ENCODE results near the gene FILIP1. TPM values are rescaled to one million over a fixed set of nuclear protein-coding genes. Genes with fewer than 3 reads are reported as not detected.

FILIP1 gene
- total RNA-seq, 1 experiment from 2014 or later: 2.9 TPM

DNA sequence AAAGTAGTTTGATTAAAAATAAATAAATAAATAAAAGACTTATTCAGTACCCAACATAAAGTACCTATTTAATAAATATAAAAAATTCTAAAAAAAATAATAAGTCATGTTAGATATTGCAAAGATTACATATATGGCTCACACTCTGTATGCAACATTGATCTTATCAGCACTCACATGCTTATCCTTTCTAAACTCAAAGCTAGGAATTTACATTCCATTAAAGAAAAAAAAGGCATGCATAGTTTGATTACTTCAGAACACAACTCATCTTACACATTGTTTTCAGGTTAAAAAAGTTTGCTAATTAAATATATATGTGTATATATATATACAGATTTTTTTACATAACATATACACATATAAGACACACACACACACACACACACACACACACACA lies 96.4 kb downstream of the FILIP1 start:
- POLR2A ChIA-PET: no interaction called here
- H3K9me3 Mint-ChIP-seq: no peaks in the 10 kb centered on the region
- CTCF ChIA-PET: no interaction called here
- ATAC-seq (no peak), DNase-seq (ENCODE audit: low spot score) (no peak)
- no peaks in the 10 kb centered on the region for H3K36me3 Mint-ChIP-seq
- no peak overlapping the region for H3K4me3 Mint-ChIP-seq
- TF ChIP-seq, protein P1, sequence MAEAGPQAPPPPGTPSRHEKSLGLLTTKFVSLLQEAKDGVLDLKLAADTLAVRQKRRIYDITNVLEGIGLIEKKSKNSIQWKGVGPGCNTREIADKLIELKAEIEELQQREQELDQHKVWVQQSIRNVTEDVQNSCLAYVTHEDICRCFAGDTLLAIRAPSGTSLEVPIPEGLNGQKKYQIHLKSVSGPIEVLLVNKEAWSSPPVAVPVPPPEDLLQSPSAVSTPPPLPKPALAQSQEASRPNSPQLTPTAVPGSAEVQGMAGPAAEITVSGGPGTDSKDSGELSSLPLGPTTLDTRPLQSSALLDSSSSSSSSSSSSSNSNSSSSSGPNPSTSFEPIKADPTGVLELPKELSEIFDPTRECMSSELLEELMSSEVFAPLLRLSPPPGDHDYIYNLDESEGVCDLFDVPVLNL (CRISPR knock-in tag; IDR thresholded peaks at IDR 0.05; ENCODE audit: borderline replicate concordance, low read depth): no peak
- TF ChIP-seq, protein P2, sequence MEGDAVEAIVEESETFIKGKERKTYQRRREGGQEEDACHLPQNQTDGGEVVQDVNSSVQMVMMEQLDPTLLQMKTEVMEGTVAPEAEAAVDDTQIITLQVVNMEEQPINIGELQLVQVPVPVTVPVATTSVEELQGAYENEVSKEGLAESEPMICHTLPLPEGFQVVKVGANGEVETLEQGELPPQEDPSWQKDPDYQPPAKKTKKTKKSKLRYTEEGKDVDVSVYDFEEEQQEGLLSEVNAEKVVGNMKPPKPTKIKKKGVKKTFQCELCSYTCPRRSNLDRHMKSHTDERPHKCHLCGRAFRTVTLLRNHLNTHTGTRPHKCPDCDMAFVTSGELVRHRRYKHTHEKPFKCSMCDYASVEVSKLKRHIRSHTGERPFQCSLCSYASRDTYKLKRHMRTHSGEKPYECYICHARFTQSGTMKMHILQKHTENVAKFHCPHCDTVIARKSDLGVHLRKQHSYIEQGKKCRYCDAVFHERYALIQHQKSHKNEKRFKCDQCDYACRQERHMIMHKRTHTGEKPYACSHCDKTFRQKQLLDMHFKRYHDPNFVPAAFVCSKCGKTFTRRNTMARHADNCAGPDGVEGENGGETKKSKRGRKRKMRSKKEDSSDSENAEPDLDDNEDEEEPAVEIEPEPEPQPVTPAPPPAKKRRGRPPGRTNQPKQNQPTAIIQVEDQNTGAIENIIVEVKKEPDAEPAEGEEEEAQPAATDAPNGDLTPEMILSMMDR (IDR thresholded peaks at IDR 0.05): no peak
- TF ChIP-seq SMAD4 (CRISPR knock-in tag; IDR thresholded peaks at IDR 0.05): no peak
- no peak for TF ChIP-seq STAT6 (CRISPR knock-in tag; conservative IDR thresholded peaks at IDR 0.05; ENCODE audit: low read depth)
- no peak for TF ChIP-seq ZNF317 (CRISPR knock-in tag; IDR thresholded peaks at IDR 0.05; ENCODE audit: borderline replicate concordance, low read depth)
- no peak for TF ChIP-seq IRF2 (CRISPR knock-in tag; IDR thresholded peaks at IDR 0.05; ENCODE audit: borderline replicate concordance, low read depth)
- TF ChIP-seq ATF1 (CRISPR knock-in tag; IDR thresholded peaks at IDR 0.05): no peak
- TF ChIP-seq CREB1 (CRISPR knock-in tag; IDR thresholded peaks at IDR 0.05): no peak
- no peak for TF ChIP-seq IRF1 (CRISPR knock-in tag; IDR thresholded peaks at IDR 0.05)
- no peak for TF ChIP-seq ZNF219 (CRISPR knock-in tag; IDR thresholded peaks at IDR 0.05; ENCODE audit: borderline replicate concordance)
- TF ChIP-seq, protein P3, sequence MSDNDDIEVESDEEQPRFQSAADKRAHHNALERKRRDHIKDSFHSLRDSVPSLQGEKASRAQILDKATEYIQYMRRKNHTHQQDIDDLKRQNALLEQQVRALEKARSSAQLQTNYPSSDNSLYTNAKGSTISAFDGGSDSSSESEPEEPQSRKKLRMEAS (CRISPR knock-in tag; IDR thresholded peaks at IDR 0.05): no peak
- TF ChIP-seq, protein P4, sequence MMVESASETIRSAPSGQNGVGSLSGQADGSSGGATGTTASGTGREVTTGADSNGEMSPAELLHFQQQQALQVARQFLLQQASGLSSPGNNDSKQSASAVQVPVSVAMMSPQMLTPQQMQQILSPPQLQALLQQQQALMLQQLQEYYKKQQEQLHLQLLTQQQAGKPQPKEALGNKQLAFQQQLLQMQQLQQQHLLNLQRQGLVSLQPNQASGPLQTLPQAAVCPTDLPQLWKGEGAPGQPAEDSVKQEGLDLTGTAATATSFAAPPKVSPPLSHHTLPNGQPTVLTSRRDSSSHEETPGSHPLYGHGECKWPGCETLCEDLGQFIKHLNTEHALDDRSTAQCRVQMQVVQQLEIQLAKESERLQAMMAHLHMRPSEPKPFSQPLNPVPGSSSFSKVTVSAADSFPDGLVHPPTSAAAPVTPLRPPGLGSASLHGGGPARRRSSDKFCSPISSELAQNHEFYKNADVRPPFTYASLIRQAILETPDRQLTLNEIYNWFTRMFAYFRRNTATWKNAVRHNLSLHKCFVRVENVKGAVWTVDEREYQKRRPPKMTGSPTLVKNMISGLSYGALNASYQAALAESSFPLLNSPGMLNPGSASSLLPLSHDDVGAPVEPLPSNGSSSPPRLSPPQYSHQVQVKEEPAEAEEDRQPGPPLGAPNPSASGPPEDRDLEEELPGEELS (CRISPR knock-in tag; IDR thresholded peaks at IDR 0.05): no peak
- TF ChIP-seq, protein P5, sequence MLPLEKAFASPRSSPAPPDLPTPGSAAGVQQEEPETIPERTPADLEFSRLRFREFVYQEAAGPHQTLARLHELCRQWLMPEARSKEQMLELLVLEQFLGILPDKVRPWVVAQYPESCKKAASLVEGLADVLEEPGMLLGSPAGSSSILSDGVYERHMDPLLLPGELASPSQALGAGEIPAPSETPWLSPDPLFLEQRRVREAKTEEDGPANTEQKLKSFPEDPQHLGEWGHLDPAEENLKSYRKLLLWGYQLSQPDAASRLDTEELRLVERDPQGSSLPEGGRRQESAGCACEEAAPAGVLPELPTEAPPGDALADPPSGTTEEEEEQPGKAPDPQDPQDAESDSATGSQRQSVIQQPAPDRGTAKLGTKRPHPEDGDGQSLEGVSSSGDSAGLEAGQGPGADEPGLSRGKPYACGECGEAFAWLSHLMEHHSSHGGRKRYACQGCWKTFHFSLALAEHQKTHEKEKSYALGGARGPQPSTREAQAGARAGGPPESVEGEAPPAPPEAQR (CRISPR knock-in tag; IDR thresholded peaks at IDR 0.05): no peak
- TF ChIP-seq, protein P6, sequence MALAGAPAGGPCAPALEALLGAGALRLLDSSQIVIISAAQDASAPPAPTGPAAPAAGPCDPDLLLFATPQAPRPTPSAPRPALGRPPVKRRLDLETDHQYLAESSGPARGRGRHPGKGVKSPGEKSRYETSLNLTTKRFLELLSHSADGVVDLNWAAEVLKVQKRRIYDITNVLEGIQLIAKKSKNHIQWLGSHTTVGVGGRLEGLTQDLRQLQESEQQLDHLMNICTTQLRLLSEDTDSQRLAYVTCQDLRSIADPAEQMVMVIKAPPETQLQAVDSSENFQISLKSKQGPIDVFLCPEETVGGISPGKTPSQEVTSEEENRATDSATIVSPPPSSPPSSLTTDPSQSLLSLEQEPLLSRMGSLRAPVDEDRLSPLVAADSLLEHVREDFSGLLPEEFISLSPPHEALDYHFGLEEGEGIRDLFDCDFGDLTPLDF (CRISPR knock-in tag; IDR thresholded peaks at IDR 0.05): no peak
- no peak for TF ChIP-seq RELA (CRISPR knock-in tag; IDR thresholded peaks at IDR 0.05; ENCODE audit: borderline replicate concordance)
- TF ChIP-seq, protein P7, sequence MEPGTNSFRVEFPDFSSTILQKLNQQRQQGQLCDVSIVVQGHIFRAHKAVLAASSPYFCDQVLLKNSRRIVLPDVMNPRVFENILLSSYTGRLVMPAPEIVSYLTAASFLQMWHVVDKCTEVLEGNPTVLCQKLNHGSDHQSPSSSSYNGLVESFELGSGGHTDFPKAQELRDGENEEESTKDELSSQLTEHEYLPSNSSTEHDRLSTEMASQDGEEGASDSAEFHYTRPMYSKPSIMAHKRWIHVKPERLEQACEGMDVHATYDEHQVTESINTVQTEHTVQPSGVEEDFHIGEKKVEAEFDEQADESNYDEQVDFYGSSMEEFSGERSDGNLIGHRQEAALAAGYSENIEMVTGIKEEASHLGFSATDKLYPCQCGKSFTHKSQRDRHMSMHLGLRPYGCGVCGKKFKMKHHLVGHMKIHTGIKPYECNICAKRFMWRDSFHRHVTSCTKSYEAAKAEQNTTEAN (CRISPR knock-in tag; IDR thresholded peaks at IDR 0.05): no peak
- TF ChIP-seq USF1 (CRISPR knock-in tag; IDR thresholded peaks at IDR 0.05): no peak
- H3K4me1 Mint-ChIP-seq: peaks cover 4% of the 10 kb centered on the region; the same call in 1 of the 2 replicates
- no peaks in the 10 kb centered on the region for H3K27me3 Mint-ChIP-seq (ENCODE audit: low read depth)
- no peak overlapping the region for H3K27ac Mint-ChIP-seq
